ENCODE results near the gene CCDC80.
"Not testable (repeated sequence)": the region's sequence is repeated elsewhere in the genome, so short reads cannot be mapped to it uniquely, and the experiment has no call there.

The CCDC80 gene

DNA sequence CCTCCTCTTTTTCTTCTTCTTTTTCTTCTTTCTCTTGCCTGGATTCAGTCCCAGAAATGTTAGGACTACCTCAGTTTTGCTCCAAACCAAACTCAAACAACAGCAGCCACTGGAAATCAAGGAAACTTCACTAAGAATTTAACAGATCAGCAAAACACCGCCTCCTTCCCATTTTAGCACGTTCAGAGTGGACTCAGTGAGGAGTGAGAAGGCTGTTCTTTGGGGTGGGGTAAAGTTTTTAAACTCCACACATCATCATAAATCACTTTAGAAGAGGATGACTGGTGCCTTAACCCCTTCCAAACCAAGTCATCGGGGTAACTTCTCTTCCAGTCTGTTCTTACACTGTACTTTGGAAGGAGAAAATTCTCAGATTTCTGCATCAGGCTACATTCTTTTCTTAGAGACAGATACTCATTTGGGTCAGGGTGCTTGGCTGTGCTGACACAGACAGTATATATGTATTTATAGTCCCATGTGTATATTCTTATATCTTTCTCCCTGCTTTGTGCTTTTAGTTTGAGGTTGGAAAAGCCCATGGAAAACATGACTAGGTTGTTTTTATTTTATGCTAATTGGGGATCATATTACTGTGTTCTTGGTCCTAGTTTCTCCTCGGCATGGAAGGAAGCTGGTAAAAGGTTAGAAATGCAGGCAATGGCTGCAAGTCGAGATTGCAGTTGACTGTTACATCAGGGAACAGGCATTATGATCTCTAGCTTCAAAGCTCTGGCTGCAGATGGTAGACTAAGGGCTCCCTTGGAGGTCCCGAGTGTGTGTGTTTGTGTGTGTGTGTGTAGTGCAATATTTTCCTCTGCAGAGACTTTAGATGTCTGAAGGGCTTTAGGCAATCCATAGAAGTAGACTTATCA is at the start of gene CCDC80:
TSS of gene CCDC80 (minus strand) at position 214 of the 872 bp plus-strand sequence. CDS start 1,238 bp downstream, outside the sequence.
- no peak for DNase-seq (ENCODE audit: low spot score)

DNA sequence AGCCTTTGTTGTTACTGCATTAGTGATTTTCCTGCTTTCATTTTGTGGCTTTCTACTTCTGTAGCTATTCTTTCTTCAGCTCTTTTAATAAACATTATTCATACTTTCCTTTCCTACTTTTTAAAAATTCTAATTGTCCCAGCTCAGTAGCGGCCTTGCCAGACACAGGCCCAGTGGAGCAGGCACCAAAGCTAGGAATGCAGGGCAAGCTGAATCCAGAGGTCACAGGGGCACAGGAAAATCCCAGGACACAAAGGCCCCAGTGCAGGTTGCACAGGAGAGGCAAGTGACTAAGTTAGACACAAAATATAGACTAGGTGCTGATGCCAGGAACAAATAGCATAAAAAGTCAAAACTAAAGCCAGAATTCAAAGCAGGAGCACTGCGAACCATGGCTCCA is 49.0 kb upstream of the CCDC80 start:
- no peak for DNase-seq (ENCODE audit: low spot score)

DNA sequence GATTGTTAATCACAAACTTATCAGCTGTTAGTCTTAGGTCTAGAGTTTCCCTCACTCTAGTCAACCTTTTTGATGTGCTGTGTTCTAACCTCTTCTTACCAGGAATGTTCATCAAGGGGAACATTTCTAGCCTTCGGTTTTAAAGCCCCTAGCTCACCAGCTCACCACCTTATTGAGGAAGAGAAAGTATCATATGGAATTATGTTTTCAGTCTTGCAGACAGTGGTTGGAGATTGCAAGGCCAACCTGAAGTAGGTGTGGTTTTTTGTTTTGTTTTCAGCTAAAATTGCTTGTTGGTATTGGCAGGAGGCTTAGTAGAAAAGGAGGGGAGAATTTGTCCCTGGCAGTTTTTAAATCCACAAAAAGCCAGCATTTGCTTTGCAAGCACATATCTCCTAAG is 48.4 kb upstream of the CCDC80 start:
- no peak for DNase-seq (ENCODE audit: low spot score)

DNA sequence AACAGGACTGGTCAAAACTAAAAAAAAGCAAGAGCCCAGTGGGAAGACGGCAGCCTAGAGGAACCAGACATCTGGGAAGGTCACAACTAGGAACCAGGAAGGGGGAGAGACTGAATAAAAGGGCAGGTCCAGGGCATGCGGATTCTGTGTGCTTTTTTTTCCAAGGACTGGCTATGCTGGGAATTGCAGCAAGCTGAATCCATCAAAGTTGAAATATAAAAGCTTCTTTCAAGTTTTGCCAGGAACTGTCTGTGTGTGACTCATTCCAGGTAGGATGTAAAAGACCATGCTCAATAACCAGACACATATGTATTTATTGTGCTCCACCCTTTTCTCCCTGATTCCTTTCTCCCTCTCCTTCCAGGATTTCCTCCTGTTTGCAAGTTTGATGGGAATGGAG is 47.9 kb upstream of the CCDC80 start:
- no peak for DNase-seq (ENCODE audit: low spot score)

- no peak for DNase-seq (ENCODE audit: low spot score)
These were observed 47.3 kb upstream of the CCDC80 start for GRCh38 chr3:112688085-112688769.

DNA sequence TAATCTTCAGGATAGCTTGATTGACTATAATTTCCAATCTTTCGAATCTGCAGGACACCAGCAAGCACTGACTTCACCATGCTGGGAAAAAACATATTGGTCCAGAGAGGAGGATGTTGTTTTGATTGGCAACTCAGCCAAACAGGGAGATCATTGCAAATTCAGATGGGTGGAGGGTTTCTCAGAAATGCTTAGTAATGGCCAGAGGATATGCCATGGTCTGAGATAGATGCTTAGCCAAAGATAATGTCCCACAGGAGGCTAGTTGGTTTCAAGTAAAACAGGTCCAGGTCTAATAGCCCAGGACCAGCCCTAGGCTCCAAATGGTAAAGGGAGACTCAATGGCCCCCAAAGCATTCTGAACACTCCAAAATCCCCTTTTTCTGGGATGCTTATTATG is 46.7 kb upstream of the CCDC80 start:
- DNase-seq (ENCODE audit: low spot score): no peak

- DNase-seq (ENCODE audit: low spot score): no peak
These were observed 46.3 kb upstream of the CCDC80 start for GRCh38 chr3:112687211-112687610.

DNA sequence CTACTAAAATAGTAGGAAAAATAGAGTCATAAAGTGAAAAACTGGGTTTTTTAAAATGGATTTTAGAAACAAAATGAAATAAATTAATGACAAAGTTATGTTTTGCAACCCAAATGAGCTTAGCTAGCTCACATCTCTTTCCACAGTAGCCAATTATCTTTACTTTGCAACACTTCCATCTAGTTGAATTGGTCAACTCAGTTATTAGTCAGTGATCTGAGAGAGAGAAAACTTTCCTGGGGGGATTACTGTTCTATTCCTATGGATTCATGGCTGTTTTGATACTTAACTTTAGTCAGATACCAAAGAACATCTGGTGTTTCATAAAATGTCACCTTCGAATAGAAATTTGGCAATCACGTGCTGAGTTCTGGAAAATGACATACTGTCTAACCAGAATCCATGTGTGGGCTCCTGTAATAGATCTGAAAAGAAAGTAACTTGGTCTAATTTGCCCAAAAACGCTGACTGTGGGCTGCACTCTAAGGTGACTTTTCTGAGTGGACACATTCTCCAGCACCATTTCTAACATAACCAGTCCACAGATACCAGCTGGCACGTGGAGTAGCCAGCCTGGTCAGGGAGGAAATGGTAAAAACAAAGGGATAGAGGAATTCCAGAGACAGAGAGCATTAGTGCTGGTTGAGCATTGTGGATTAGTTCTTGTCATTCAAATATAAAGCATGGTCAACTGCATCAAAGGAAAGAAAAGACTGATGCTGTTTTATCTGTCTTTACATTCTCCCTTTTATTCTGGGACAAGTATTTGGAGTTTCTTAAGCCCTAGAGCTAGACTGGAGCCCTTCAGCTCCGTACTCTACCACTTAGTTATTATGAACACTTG is 45.2 kb upstream of the CCDC80 start:
- no peak for DNase-seq (ENCODE audit: low spot score)

GRCh38 chr3:112685420-112685819 is 44.5 kb upstream of the CCDC80 start:
- DNase-seq (ENCODE audit: low spot score): no peak

DNA sequence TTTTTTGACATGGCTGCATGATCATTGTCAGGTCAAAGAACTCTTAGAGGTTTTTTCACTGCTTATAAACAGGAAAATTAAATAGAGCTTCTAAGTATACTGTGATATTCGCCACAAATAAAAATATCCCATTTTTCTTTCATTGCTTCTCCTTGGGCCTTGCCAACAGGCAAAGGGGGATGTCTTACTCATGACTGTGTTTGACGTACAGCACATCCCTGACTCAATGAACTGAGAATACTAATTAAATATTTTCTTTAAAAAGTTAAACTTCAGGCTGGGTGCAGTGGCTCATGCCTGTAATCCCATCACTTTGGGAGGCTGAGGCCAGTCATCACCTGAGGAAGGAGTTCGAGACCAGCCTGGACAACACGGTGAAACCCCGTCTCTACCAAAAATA is 41.4 kb upstream of the CCDC80 start:
- no peak for DNase-seq (ENCODE audit: low spot score)

- no peak for DNase-seq (ENCODE audit: low spot score)
These were observed 40.9 kb upstream of the CCDC80 start for GRCh38 chr3:112681822-112682325.

- DNase-seq (ENCODE audit: low spot score): peak; percentile 90
These were observed 35.8 kb upstream of the CCDC80 start for GRCh38 chr3:112676659-112677234.

- no peak for DNase-seq (ENCODE audit: low spot score)
These were observed 35.1 kb upstream of the CCDC80 start for GRCh38 chr3:112675943-112676535.

- DNase-seq (ENCODE audit: low spot score): no peak
These were observed 34.4 kb upstream of the CCDC80 start for GRCh38 chr3:112675349-112675748.

GRCh38 chr3:112672716-112673541 is 32.0 kb upstream of the CCDC80 start:
- DNase-seq (ENCODE audit: low spot score): no peak

DNA sequence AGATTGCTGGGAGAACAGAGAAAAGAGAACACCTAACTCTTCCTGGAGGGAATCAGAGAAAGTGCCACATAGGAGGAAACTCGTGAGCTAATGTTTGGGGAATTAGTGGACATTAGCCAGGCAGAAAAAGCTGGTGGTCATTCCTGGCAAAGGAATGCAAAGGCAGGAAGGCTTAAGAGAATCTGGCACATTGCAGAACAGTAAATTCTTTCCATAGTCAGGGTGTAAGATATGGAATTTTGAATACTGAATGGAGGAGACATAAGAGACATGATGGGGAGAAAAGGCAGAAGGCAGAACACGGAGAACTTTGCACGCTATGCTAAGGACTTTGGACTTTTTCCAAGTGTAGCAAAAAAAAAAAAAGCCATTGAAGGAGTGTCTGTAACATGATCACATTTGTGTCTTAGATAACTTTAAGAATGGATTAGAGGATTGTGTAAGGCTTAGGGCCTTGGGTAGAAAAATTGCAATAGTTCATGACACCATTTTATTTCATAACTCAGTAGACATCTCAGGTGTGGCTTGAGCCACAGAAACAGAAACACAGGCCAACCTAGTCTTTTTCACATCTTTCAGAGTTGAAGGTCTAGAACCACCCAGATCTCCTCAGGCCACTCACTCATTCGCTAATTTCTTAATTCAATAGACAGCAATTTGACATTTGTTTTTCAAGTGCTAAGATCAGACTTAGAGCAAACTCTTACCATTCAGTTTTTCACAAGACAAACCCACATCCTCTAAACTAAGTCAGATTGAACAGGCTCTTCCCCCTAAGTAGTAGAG is 31.2 kb upstream of the CCDC80 start:
- DNase-seq (ENCODE audit: low spot score): peak; percentile 43

DNA sequence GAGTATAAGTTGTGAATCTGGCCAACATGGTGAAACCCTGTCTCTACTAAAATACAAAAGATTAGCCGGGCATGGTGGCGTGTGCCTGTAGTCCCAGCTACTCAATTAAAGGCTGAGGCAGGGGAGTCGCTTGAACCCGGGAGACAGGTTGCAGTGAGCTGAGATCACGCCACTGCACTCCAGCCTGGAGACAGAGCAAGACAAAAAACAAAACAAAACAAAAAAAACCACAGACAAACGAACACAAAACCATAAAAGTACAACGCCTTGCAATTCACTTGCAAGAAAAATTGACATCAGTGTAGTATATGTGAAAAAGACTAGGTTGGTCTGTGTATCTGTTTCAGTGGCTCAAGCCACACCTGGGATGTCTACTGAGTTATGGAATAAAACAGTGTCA is 29.9 kb upstream of the CCDC80 start:
- peak; percentile 21 for DNase-seq (ENCODE audit: low spot score)

DNA sequence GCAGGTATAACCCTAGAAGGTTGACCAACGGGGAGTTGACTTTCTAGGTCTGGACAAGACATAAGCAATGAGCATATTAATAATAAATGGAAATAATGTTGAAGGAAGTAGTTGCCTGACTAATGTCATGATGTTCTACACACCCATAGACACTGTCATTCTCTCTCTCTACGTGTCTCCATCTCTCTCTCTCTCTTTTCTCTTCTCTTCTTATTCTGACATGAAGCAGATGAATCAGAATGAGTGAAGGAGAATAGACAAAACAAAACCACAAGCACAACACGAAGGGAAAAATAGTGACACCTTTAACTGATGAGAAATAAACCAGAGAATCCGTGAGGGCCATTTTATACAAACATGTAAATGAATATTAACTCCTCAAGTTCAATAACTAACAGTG is 26.7 kb upstream of the CCDC80 start:
- DNase-seq (ENCODE audit: low spot score): peak; percentile 9

GRCh38 chr3:112665009-112665408 is 24.1 kb upstream of the CCDC80 start:
- not testable (repeated sequence) for DNase-seq (ENCODE audit: low spot score)

- DNase-seq (ENCODE audit: low spot score): no peak
These were observed 15.1 kb upstream of the CCDC80 start for GRCh38 chr3:112656043-112656442.

Data from CD4-positive, alpha-beta T cell treated with Interleukin-2 at 100 ng/mL for 4 hours (primary cell).